ENCODE measurements around the gene IGLL1. TPM values are rescaled to one million over a fixed set of nuclear protein-coding genes. Genes with fewer than 3 reads are reported as not detected.
"Not testable (repeated sequence)": the region's sequence is repeated elsewhere in the genome, so short reads cannot be mapped to it uniquely, and the experiment has no call there.

IGLL1 gene
- total RNA-seq, 1 donor from 2014 or later = not detected

DNA sequence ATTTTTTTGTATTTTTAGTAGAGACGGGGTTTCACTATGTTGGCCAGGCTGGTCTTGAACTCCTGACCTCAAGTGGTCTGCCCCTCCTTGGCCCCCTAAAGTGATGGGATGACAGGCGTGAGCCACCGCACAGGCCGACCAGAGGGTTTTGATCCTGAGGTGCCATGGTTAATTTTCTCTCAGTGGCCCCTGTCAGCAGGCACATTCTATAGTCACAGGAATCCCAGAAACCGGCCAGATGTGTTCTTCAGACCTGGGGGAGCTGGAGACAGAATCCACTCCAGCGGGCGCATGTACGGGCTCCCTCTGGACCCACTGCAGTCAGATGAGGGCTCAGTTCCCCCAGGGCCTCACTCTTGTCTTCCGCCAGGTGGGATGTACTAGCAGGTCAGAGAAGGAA is 17.0 kb downstream of the IGLL1 start:
- DNase-seq (ENCODE audit: low read depth) = no peak

- DNase-seq (ENCODE audit: low read depth) = no peak
Observed at GRCh38 chr22:23562186-23562585, 17.9 kb downstream of the IGLL1 start.

- not testable (repeated sequence) for DNase-seq (ENCODE audit: low read depth)
Observed at GRCh38 chr22:23561025-23561510, 19.0 kb downstream of the IGLL1 start.

DNA sequence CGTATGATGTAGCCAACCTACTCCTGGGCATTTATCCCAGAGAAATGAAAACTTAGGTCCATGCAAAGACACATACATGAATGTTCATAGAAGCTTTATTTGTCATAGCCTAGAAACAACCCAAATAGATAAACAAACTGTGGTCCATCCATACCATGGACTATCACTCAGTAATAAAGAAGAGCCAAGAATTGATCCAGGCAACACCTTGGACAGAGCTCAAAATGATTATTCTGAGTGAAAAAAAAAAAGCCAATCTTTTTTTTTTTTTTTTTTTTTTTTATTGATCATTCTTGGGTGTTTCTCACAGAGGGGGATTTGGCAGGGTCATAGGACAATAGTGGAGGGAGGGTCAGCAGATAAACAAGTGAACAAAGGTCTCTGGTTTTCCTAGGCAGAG is 19.9 kb downstream of the IGLL1 start:
- DNase-seq (ENCODE audit: low read depth) = not testable (repeated sequence)

DNA sequence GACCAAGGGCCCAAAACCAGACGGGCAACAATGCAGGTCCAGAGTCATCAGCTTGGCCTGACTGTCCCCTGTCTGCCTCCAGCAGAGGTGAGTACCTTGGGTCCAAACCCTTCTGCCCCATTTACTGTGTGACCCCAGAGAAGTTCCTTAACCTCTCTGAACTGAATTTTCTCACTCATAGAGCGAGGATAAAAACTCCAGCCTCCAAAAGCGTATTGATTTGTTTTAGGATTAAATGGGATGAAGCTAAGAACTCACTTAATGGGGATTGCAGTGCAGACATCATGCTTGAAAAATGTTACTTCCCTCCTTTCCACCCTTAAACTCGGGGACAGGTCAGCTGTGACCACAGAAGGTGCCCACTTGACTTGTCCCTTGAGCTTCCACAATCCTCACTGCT is 22.6 kb downstream of the IGLL1 start:
- no peak for DNase-seq (ENCODE audit: low read depth)

- no peak for DNase-seq (ENCODE audit: low read depth)
Observed at GRCh38 chr22:23557036-23557435, 23.1 kb downstream of the IGLL1 start.

DNA sequence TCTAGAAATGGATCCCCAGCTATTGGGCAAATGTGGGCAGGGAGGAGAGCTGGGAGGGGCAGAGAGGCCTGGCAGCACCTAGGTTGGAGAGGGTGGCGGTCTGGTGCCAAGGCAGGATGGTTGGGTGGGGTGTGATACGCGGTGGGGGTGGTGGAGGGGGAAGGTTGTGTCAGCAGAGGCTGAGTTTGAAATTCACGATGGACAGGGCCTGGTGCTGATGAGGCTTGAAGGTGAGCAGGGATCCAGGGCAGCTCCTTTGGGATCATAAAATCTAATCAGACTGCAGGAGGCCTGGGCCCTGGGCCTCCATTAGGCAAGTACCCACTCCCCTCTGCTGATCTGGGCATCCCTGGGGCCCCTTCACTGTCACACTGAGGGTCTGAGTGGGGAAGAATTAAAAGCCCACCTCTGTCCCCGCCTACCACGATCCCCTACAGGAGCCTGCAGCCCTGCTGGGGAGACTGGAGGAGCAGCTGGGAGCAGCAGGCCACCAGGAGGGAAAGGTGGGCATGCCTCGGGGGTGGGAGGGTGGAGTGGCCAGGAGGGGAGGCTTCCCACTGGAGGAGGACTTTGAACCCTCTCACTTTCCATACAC is 24.0 kb downstream of the IGLL1 start:
- DNase-seq (ENCODE audit: low read depth) = no peak

GRCh38 chr22:23555118-23555517 is 25.0 kb downstream of the IGLL1 start:
- no peak for DNase-seq (ENCODE audit: low read depth)

DNA sequence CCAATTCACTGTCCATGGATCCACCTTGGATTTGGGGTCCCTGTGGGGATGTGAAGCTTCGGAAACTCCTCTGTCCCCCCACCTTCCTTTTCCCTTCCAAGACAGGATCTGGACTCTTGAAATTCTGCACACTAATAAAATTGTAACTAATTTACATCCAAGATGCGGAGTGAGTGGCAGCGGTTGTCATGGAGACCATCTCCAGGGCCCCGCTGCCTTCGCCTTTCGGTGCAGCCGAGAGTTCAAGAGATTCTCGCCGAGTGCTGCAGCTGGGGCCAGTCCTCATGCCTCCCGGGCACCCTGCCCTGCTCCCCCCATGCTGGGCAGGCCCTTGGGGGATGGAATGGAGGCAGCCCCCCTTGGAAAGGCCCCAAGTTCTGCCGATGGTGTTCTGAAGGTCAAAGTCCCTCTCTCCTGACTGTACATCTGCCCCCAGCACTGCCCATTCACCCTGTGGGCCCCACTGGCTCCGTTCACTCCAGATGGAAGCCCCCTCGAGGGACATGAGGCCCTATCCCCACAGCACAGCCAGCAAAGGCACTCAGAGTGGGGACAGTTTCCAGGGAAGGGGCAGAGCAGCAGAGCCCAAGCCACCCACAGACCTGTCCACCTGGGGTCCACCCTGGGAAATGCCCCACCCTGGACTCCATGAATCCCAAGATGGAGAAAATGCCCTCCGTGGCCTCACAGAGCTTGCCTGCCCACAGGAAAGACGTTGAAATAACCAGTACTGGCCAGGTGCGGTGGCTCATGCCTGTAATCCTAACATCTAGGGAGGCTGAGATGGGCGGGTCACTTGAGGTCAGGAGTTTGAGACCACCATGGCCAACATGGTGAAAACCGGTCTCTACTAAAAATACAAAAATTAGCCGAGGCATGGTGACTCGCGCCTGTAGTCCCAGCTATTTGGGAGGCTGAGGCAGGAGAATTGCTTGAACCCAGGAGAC is 25.9 kb downstream of the IGLL1 start:
- no peak for DNase-seq (ENCODE audit: low read depth)

DNA sequence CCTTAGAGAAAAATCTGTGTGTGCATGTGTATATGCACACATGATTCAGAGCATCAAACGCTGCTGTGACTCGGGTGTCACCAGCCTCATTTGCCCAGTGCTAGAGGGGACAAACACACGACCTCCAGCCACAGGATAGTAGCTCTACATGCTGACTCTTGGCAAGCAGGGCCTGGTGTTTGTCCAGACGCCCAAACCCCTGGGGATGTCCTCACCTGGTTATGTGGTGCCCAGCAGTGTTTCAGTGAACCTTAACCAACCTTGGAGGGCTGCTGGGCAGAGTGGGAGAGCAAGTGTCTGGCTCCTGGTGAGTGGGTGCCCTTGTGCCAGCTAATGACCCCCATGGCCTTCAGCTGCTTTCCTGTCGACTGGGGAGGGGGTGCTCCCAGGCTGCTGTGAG is 26.7 kb downstream of the IGLL1 start:
- DNase-seq (ENCODE audit: low read depth) = no peak

- no peak for DNase-seq (ENCODE audit: low read depth)
Observed at GRCh38 chr22:23552573-23552972, 27.5 kb downstream of the IGLL1 start.

GRCh38 chr22:23551385-23551784 is 28.7 kb downstream of the IGLL1 start:
- no peak for DNase-seq (ENCODE audit: low read depth)

- DNase-seq (ENCODE audit: low read depth) = no peak
Observed at GRCh38 chr22:23550049-23550650, 29.9 kb downstream of the IGLL1 start.

DNA sequence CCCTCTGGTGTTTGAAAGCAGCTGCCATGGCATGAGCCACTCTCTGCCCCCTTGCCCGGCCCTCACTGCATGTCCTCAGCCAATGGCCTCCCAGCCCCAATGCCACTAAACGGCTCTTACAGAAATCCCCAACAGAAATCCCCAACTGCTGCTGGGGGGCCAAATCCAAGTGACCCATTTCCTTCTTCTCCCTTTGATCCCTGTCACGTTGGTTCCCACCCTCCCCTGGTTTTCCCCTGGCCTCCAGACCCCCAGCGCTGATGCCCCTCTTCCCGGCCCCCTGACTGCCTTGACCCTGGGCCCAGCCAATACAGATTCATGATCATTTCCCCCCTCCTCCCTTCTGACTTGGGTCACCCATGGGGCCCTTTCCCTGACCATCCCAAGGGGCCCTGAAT is 30.9 kb downstream of the IGLL1 start:
- DNase-seq (ENCODE audit: low read depth) = no peak

GRCh38 chr22:23548501-23549197 is 31.4 kb downstream of the IGLL1 start:
- no peak for DNase-seq (ENCODE audit: low read depth)

DNA sequence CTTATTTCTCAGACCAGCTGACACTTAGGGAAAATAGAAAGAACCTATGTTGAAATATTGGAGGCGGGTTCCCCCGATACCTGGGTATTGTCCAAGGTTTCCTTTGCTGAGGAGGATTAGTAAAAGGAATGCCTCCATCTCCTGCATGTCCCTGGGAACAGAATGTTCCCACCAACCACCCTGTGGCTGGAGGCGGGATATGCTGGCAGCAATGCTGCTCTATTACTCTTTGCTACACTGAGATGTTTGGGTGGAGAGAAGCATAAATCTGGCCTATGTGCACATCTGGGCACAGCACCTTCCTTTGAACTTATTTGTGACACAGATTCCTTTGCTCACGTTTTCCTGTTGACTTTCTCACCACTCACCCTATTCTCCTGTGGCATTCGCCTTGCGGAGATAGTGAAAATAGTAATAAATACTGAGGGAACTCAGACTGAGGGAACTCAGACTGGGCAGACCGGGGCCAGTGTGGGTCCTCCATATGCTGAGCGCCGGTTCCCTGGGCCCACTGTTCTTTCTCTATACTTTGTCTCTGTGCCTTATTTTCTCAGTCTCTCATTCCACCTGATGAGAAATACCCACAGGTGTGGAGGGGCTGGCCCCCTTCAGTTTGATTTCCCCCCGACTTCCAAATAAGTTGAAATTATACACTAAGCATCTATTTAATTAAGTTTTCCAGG is 32.1 kb downstream of the IGLL1 start:
- DNase-seq (ENCODE audit: low read depth) = peak; percentile 21

- not testable (repeated sequence) for DNase-seq (ENCODE audit: low read depth)
Observed at GRCh38 chr22:23547382-23547781, 32.7 kb downstream of the IGLL1 start.

DNA sequence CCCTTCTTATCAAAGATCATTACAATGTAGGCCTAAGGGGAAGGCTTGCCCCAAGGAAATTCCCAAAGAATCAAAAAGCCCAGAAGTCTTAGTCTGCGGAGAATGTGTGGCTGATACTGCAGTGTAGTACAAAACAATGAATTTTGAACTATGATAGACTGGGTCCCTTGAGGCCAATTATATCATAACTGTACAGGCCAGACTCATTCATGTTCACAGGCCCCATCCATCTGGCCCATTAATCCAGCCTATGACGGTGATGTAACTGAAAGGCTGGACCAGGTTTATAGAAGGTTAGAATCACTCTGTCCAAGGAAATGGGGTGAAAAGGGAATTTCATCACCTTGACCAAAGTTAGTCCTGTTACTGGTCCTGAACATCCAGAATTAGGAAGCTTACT is 35.2 kb downstream of the IGLL1 start:
- no peak for DNase-seq (ENCODE audit: low read depth)

- DNase-seq (ENCODE audit: low read depth) = not testable (repeated sequence)
Observed at GRCh38 chr22:23543506-23544000, 36.5 kb downstream of the IGLL1 start.

GRCh38 chr22:23542933-23543332 is 37.2 kb downstream of the IGLL1 start:
- DNase-seq (ENCODE audit: low read depth) = peak; percentile 58

- DNase-seq (ENCODE audit: low read depth) = not testable (repeated sequence)
Observed at GRCh38 chr22:23542391-23542790, 37.7 kb downstream of the IGLL1 start.
